Right lung (tissue), 10 donors: ENCODE data around the gene MMP26. TPM values are rescaled to one million over a fixed set of nuclear protein-coding genes. Genes with fewer than 3 reads are reported as not detected.

ENCODE experiments used
- DNase-seq, 2 donors: peaks; one replicate each; pipeline ENCODE4 v3.0.0-alpha.2; 2013
- long read RNA-seq, 8 donors: transcript quantifications; one replicate each; lab custom pipeline, GENCODE V29; 2026
- polyA plus RNA-seq, 5 donors: library from polyadenylated mRNA; unstranded; fragments of 120-200 nt; gene quantifications; one replicate each; pipeline versions ENCODE4 v1.2.1 to v1.2.3, GENCODE V29; 2013; ENCODE audit warnings: inconsistent platforms in 1 of 5, low replicate concordance in 1 of 5; ENCODE audit not compliant: insufficient read length in 5 of 5, insufficient read depth in 1 of 5

Gene MMP26
- polyA plus RNA-seq: under 1 TPM in 1 of 5 donors, not detected in 4; 0.18 TPM
- long read RNA-seq, donor 1: 0 reads
- long read RNA-seq, donor 2: 0 reads
- long read RNA-seq, donor 3: 0 reads
- long read RNA-seq, donor 4: 0 reads
- long read RNA-seq, donor 5: 0 reads
- long read RNA-seq, donor 6: 0 reads
- long read RNA-seq, donor 7: 0 reads
- long read RNA-seq, donor 8: 0 reads

GRCh38 chr11:4704054-4704789 is at the start of gene MMP26:
MMP26 (plus strand) TSS chr11:4704784.
- peak in 1 of 2 donors; percentile 2 for DNase-seq

GRCh38 chr11:4658629-4659445 is 45.7 kb upstream of the MMP26 start:
- DNase-seq: no peak

- no peak for DNase-seq
These were observed 41.7 kb upstream of the MMP26 start for GRCh38 chr11:4662876-4663275.

- DNase-seq: no peak
These were observed 40.4 kb upstream of the MMP26 start for GRCh38 chr11:4664183-4664582.

- no peak for DNase-seq
These were observed 39.8 kb upstream of the MMP26 start for GRCh38 chr11:4664786-4665185.

- no peak for DNase-seq
These were observed 39.2 kb upstream of the MMP26 start for GRCh38 chr11:4665424-4665823.

GRCh38 chr11:4671741-4672140 is 32.8 kb upstream of the MMP26 start:
- no peak for DNase-seq

- DNase-seq: no peak
These were observed 32.1 kb upstream of the MMP26 start for GRCh38 chr11:4672470-4672869.

GRCh38 chr11:4673781-4674180 is 30.8 kb upstream of the MMP26 start:
- DNase-seq: no peak

- DNase-seq: no peak
These were observed 26.6 kb upstream of the MMP26 start for GRCh38 chr11:4677948-4678347.

GRCh38 chr11:4680341-4680740 is 24.2 kb upstream of the MMP26 start:
- DNase-seq: no peak

- no peak for DNase-seq
These were observed 21.8 kb upstream of the MMP26 start for GRCh38 chr11:4682623-4683419.

- DNase-seq: no peak
These were observed 19.8 kb upstream of the MMP26 start for GRCh38 chr11:4684631-4685285.

GRCh38 chr11:4695442-4695841 is 9.1 kb upstream of the MMP26 start:
- DNase-seq: no peak

GRCh38 chr11:4697585-4697984 is 7.0 kb upstream of the MMP26 start, which contains the start of gene OR51E2:
OR51E2 (minus strand) TSS chr11:4697853; CDS start chr11:4682711, 15,142 bp downstream.
- no peak for DNase-seq

- no peak for DNase-seq
These were observed 4.7 kb upstream of the MMP26 start for GRCh38 chr11:4699697-4700435.

GRCh38 chr11:4700436-4700820 is 4.2 kb upstream of the MMP26 start:
- no peak for DNase-seq

- DNase-seq: no peak
These were observed 278 bp downstream of the MMP26 start for GRCh38 chr11:4704790-4705334.

GRCh38 chr11:4713241-4713640 is 8.7 kb downstream of the MMP26 start:
- DNase-seq: no peak

GRCh38 chr11:4714300-4714699 is 9.7 kb downstream of the MMP26 start:
- no peak for DNase-seq
